Measurements from ENCODE around the gene LRRC28. TPM values are rescaled to one million over a fixed set of nuclear protein-coding genes. Genes with fewer than 3 reads are reported as not detected.

LRRC28 gene
- total and polyA plus RNA-seq, 2 donors (not counting 1 experiment from before 2014, with no cell fraction given) = 13.3 to 31.8 TPM

DNA sequence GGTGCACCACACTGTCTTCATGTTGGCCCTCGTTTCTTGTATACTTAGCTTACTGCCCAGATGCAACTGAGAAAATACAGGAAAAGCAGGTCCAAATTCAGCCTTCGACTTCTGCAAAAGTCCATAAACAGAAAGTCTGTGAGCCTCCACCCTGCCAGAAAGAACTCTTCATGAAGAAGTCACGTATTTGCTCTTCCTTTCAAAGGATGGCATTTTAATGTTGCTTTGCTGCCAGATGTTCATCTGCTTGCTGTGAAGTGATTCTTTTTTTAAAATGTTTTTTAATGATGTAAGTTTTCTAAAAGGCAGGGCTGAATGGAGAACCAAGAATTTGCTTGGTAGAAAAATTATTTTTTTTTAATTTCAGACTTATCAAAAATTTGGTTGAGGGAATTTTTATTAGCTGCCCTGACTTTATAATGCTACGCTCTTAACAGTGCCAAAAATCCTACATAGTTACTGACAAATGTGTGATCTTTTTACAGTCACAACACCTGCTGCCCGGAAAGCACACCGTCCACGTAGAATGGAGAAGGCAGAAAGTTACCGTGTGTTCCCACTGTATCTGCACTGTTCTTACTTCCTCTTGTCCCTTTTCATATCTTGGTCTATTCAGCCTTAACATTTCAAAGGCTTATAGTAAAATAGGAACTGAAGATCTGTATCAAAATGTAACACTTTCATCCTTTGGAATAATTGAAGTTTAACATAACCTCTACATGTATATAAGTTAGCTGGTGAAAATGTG, 136.3 kb downstream of the LRRC28 start:
- Histone ChIP-seq H3K4me3 (ENCODE audit: control extremely low read depth in 1 of 5, extremely low read depth in 1 of 5, insufficient read depth in 1 of 5, low read depth in 2 of 5, low read length in 4 of 5) (no peak overlapping the region), H3K9ac (ENCODE audit: low read length) (no peak overlapping the region), H2AFZ (ENCODE audit: insufficient read depth, low read depth, low read length, poor library complexity, severe bottlenecking) (no peak overlapping the region), H3K36me3 (replicated peaks in 1 of 2; ENCODE audit: control extremely low read depth in 1 of 2, control insufficient read depth in 1 of 2, extremely low read depth in 1 of 2, insufficient read depth in 2 of 2, low read length in 1 of 2) (peaks cover 6 to 7% of the 10 kb centered on the region in 2 experiments), H4K20me1 (ENCODE audit: control insufficient read depth, insufficient read depth, low read length, poor library complexity, severe bottlenecking) (no peaks in the 10 kb centered on the region), H3K9me3 (ENCODE audit: control extremely low read depth in 1 of 3, control insufficient read depth in 2 of 3, insufficient read depth in 1 of 3, low read length in 2 of 3) (peaks cover 4 to 12% (median 4%) of the 10 kb centered on the region in 3 donors), H3K27ac (ENCODE audit: low read length in 2 of 2) (no peak overlapping the region), H3K4me2 (replicated peaks; ENCODE audit: low read depth, low read length, poor library complexity, severe bottlenecking) (no peak overlapping the region), H3K27me3 (replicated peaks in 1 of 4; ENCODE audit: control extremely low read depth in 1 of 4, control insufficient read depth in 3 of 4, insufficient read depth in 4 of 4, low read length in 3 of 4) (no peaks in the 10 kb centered on the region), H3K4me1 (ENCODE audit: control insufficient read depth in 2 of 2, insufficient read depth in 2 of 2, low read length in 2 of 2) (peaks cover 0 to 6% of the 10 kb centered on the region in 2 donors), H3K79me2 (ENCODE audit: control insufficient read depth, insufficient read depth, low read length) (no peaks in the 10 kb centered on the region)
- DNase-seq (no peak), ATAC-seq (ENCODE audit: low read depth) (no peak)
- CTCF ChIA-PET = no interaction called here
- intact Hi-C loops (cut with micrococcal nuclease) = no loop called here
- no peak for TF ChIP-seq EZH2 (IDR thresholded peaks at IDR 0.05; ENCODE audit: borderline replicate concordance, insufficient read depth, low read depth, low read length, poor library complexity, severe bottlenecking)
- TF ChIP-seq, protein P1, sequence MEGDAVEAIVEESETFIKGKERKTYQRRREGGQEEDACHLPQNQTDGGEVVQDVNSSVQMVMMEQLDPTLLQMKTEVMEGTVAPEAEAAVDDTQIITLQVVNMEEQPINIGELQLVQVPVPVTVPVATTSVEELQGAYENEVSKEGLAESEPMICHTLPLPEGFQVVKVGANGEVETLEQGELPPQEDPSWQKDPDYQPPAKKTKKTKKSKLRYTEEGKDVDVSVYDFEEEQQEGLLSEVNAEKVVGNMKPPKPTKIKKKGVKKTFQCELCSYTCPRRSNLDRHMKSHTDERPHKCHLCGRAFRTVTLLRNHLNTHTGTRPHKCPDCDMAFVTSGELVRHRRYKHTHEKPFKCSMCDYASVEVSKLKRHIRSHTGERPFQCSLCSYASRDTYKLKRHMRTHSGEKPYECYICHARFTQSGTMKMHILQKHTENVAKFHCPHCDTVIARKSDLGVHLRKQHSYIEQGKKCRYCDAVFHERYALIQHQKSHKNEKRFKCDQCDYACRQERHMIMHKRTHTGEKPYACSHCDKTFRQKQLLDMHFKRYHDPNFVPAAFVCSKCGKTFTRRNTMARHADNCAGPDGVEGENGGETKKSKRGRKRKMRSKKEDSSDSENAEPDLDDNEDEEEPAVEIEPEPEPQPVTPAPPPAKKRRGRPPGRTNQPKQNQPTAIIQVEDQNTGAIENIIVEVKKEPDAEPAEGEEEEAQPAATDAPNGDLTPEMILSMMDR (IDR thresholded peaks at IDR 0.05) = no peak
- Mint-ChIP-seq H3K27ac (no peak overlapping the region), H3K27me3 (no peaks in the 10 kb centered on the region), H3K4me1 (peaks cover 7% of the 10 kb centered on the region), H3K4me3 (no peak overlapping the region), H3K9me3 (ENCODE audit: insufficient read depth) (peaks cover 6% of the 10 kb centered on the region)
- POLR2A ChIA-PET = no interaction called here
- 88% methylated on average over 3 of the region's 8 CpGs for WGBS (ENCODE audit: insufficient coverage)

GRCh38 chr15:99390667-99391066, 139.4 kb downstream of the LRRC28 start:
- ATAC-seq (ENCODE audit: low read depth) = no peak
- H2AFZ ChIP-seq (ENCODE audit: insufficient read depth, low read depth, low read length, poor library complexity, severe bottlenecking) = no peak overlapping the region
- H4K20me1 ChIP-seq (ENCODE audit: control insufficient read depth, insufficient read depth, low read length, poor library complexity, severe bottlenecking) = no peaks in the 10 kb centered on the region
- H3K4me1 Mint-ChIP-seq = peaks cover 7% of the 10 kb centered on the region
- ChIA-PET CTCF (interaction anchor here (1.4 kb wide), 1 partner anchor 314 kb away, joined by 7 read pairs; no protein-coding TSS in a partner anchor), POLR2A (no interaction called here)
- no peak overlapping the region for H3K27ac ChIP-seq (ENCODE audit: low read length in 2 of 2)
- no peak overlapping the region for H3K4me2 ChIP-seq (replicated peaks; ENCODE audit: low read depth, low read length, poor library complexity, severe bottlenecking)
- H3K4me3 ChIP-seq (ENCODE audit: control extremely low read depth in 1 of 5, extremely low read depth in 1 of 5, insufficient read depth in 1 of 5, low read depth in 2 of 5, low read length in 4 of 5) = no peak overlapping the region
- H3K79me2 ChIP-seq (ENCODE audit: control insufficient read depth, insufficient read depth, low read length) = no peaks in the 10 kb centered on the region
- peaks cover 7% of the 10 kb centered on the region for H3K9me3 Mint-ChIP-seq (ENCODE audit: insufficient read depth)
- DNase-seq = no peak
- peaks cover 0 to 6% of the 10 kb centered on the region in 2 donors for H3K4me1 ChIP-seq (ENCODE audit: control insufficient read depth in 2 of 2, insufficient read depth in 2 of 2, low read length in 2 of 2)
- intact Hi-C loops (cut with micrococcal nuclease) = no loop called here
- H3K9me3 ChIP-seq (ENCODE audit: control extremely low read depth in 1 of 3, control insufficient read depth in 2 of 3, insufficient read depth in 1 of 3, low read length in 2 of 3) = peaks cover 4 to 12% (median 5%) of the 10 kb centered on the region in 3 donors
- WGBS (ENCODE audit: insufficient coverage) = 91% methylated on average over 1 of the region's 5 CpGs
- H3K36me3 ChIP-seq (replicated peaks in 1 of 2; ENCODE audit: control extremely low read depth in 1 of 2, control insufficient read depth in 1 of 2, extremely low read depth in 1 of 2, insufficient read depth in 2 of 2, low read length in 1 of 2) = no peaks in the 10 kb centered on the region
- H3K4me3 Mint-ChIP-seq = no peak overlapping the region
- H3K27me3 ChIP-seq (replicated peaks in 1 of 4; ENCODE audit: control extremely low read depth in 1 of 4, control insufficient read depth in 3 of 4, insufficient read depth in 4 of 4, low read length in 3 of 4) = no peaks in the 10 kb centered on the region
- no peaks in the 10 kb centered on the region for H3K27me3 Mint-ChIP-seq
- TF ChIP-seq EZH2 (IDR thresholded peaks at IDR 0.05; ENCODE audit: borderline replicate concordance, insufficient read depth, low read depth, low read length, poor library complexity, severe bottlenecking) = no peak
- TF ChIP-seq, protein P1 (IDR thresholded peaks at IDR 0.05) = no peak
- H3K9ac ChIP-seq (ENCODE audit: low read length) = no peak overlapping the region
- H3K27ac Mint-ChIP-seq = no peak overlapping the region
